ENCODE measurements around the gene DDAH2.

- TF ChIP-seq, protein P1, sequence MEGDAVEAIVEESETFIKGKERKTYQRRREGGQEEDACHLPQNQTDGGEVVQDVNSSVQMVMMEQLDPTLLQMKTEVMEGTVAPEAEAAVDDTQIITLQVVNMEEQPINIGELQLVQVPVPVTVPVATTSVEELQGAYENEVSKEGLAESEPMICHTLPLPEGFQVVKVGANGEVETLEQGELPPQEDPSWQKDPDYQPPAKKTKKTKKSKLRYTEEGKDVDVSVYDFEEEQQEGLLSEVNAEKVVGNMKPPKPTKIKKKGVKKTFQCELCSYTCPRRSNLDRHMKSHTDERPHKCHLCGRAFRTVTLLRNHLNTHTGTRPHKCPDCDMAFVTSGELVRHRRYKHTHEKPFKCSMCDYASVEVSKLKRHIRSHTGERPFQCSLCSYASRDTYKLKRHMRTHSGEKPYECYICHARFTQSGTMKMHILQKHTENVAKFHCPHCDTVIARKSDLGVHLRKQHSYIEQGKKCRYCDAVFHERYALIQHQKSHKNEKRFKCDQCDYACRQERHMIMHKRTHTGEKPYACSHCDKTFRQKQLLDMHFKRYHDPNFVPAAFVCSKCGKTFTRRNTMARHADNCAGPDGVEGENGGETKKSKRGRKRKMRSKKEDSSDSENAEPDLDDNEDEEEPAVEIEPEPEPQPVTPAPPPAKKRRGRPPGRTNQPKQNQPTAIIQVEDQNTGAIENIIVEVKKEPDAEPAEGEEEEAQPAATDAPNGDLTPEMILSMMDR (IDR thresholded peaks at IDR 0.05; ENCODE audit: insufficient read depth, low read depth, low read length) = no peak
- TF ChIP-seq EZH2 (IDR thresholded peaks at IDR 0.05; ENCODE audit: insufficient read depth, low read length) = no peak
Observed at GRCh38 chr6:31775633-31776484, 46.8 kb upstream of the DDAH2 start.
